PFSK-1 (cell line): ENCODE data around the gene IFNA13.

Source experiments
- FOXP2 ChIP-seq: optimal IDR thresholded peaks from 2 replicates; pipeline ENCODE3; 2011; ENCODE audit warnings: borderline replicate concordance, control low read depth, inconsistent platforms; ENCODE audit not compliant: insufficient read depth; ENCODE audit errors: extremely low read length, extremely low read depth
- POLR2AphosphoS5 ChIP-seq: IDR thresholded peaks from 2 replicates; pipeline ENCODE4 v1.6.1; 2012; ENCODE audit warnings: low read depth, mild to moderate bottlenecking, control low read depth, low read length, moderate library complexity
- SIN3A ChIP-seq: IDR thresholded peaks from 2 replicates; pipeline ENCODE4 v1.6.1; 2012; ENCODE audit warnings: mild to moderate bottlenecking, low read length, moderate library complexity, borderline replicate concordance; ENCODE audit not compliant: insufficient read depth
- TAF1 ChIP-seq: IDR thresholded peaks from 2 replicates; pipeline ENCODE4 v1.6.1; 2012; ENCODE audit warnings: low read length, control low read depth, borderline replicate concordance; ENCODE audit not compliant: insufficient read depth
- TF ChIP-seq, protein P1 (sequence below), 2 experiments: IDR thresholded peaks; 2 replicates each; pipeline versions ENCODE4 v1.6.1 to v1.8.0; 2011 to 2012; ENCODE audit warnings: low read depth in 2 of 2, low read length in 2 of 2, control low read depth in 1 of 2, inconsistent platforms in 1 of 2, mild to moderate bottlenecking in 1 of 2, moderate library complexity in 1 of 2; ENCODE audit not compliant: insufficient read depth in 1 of 2

Gene IFNA13

DNA sequence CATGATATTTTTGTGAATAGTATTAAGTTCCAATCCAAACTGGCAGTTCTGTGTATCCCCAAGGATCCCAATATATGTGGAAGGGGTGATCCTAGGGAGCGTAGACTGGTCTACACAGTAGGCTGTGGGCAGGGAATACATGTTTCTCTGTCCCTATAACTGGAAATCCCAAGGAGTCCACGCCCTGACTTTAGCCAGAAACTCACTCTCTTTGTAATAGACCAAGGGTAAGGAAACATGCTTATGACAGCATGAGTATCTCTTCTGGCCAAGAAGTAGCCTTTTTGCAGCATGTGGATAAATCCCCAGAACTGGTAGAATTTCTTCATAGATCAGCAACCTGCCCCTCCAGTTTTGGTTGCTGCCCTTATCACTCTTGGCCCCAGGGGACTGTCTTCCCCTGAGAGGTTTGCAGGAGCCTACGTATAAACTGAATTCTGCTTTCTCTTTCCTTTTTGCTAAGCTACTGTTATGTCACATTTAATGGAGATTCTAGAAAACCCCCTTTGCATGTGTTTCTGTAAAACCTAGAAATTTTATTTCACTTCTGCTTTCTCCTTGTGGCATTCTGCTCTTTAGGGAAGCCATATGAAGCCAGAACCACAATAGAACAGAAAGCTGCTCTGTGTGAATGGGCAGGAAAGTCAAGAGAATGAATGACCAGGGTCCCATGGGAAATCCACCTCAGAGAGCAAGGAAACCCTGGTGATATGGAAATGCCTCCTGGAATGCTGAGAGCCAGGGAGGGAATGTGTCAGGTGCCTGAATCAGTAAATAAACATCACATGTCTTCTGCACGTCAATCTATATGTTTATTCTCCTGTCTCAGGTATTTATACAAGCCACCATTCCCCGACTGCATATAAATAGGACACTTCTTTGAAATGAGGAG is 13.8 kb upstream of the IFNA13 start:
- TF ChIP-seq TAF1 (no peak), FOXP2 (no peak), POLR2AphosphoS5 (no peak), SIN3A (no peak)
- TF ChIP-seq, protein P1, sequence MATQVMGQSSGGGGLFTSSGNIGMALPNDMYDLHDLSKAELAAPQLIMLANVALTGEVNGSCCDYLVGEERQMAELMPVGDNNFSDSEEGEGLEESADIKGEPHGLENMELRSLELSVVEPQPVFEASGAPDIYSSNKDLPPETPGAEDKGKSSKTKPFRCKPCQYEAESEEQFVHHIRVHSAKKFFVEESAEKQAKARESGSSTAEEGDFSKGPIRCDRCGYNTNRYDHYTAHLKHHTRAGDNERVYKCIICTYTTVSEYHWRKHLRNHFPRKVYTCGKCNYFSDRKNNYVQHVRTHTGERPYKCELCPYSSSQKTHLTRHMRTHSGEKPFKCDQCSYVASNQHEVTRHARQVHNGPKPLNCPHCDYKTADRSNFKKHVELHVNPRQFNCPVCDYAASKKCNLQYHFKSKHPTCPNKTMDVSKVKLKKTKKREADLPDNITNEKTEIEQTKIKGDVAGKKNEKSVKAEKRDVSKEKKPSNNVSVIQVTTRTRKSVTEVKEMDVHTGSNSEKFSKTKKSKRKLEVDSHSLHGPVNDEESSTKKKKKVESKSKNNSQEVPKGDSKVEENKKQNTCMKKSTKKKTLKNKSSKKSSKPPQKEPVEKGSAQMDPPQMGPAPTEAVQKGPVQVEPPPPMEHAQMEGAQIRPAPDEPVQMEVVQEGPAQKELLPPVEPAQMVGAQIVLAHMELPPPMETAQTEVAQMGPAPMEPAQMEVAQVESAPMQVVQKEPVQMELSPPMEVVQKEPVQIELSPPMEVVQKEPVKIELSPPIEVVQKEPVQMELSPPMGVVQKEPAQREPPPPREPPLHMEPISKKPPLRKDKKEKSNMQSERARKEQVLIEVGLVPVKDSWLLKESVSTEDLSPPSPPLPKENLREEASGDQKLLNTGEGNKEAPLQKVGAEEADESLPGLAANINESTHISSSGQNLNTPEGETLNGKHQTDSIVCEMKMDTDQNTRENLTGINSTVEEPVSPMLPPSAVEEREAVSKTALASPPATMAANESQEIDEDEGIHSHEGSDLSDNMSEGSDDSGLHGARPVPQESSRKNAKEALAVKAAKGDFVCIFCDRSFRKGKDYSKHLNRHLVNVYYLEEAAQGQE (IDR thresholded peaks at IDR 0.05; ENCODE audit: insufficient read depth in 1 of 2, low read depth in 2 of 2, low read length in 2 of 2) = no peak

DNA sequence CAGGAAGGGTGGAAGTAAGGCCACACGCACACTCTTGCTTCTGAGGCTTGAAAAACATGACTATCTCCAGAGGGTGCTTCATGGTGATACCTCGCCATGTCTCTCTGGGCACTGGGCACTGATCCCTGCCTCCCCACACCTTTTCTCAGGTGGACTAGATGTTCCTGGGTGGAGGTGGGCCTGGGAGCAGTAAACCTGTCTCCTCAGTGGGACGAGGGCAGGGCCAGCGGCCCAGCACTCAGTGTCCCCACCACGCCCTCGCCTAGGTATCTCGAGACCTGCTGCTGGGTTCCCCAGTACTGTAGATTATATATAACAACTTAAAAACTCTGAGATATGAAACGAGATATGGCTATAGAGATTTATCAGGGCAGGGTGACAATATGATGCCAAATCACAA is 5.6 kb downstream of the IFNA13 start:
- TF ChIP-seq, protein P1 (IDR thresholded peaks at IDR 0.05; ENCODE audit: insufficient read depth in 1 of 2, low read depth in 2 of 2, low read length in 2 of 2) = no peak
- TF ChIP-seq FOXP2 = no peak
- no peak for TF ChIP-seq TAF1
- TF ChIP-seq SIN3A = no peak
- TF ChIP-seq POLR2AphosphoS5 = no peak

DNA sequence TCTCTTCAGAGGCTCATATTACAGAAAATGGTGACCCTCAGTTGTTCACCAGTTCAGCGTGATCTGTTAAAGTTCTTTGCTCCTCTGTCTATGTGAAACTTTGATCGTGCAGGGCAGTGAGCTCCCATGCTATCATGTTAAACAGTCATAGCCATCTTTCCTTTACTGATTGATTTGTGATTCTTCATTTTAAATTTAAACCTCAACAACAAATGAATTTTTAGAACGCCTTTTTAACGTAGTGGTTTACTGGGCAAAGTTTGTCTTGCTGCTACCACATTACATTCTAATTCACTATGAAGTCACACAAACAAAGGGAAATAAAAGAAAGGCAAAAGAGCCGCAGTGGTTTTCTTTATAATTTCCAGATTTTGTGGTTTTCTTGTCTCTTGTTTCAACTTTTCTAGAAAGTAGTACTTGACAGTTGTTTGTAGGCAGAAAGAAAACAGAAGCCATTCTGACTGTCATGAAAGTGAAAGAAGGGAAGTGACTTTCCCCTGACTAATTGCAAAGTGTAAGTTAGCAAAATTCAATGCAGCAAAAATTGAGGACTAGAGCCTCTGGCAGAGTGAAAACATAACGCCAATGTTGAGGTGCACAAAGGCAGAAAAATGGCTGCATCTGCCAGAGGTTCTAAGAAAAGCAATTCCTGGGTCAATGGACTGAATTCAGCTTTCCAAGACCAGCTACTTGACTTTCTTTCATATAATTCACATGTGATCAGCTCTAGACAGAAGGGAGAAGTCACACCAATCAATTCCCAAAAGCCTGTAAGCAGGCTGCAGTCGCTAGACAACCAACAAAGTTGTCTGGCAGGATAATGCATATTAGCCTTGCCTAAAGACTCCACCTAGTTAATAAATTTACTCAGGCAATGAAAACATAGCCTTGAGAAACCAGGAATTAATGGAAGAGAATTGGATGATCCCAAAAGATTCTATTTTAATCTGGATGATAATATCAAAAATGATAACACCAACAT is 10.1 kb downstream of the IFNA13 start:
- TF ChIP-seq SIN3A = no peak
- no peak for TF ChIP-seq FOXP2
- TF ChIP-seq POLR2AphosphoS5 = no peak
- TF ChIP-seq TAF1 = no peak
- TF ChIP-seq, protein P1 (IDR thresholded peaks at IDR 0.05; ENCODE audit: insufficient read depth in 1 of 2, low read depth in 2 of 2, low read length in 2 of 2) = no peak

DNA sequence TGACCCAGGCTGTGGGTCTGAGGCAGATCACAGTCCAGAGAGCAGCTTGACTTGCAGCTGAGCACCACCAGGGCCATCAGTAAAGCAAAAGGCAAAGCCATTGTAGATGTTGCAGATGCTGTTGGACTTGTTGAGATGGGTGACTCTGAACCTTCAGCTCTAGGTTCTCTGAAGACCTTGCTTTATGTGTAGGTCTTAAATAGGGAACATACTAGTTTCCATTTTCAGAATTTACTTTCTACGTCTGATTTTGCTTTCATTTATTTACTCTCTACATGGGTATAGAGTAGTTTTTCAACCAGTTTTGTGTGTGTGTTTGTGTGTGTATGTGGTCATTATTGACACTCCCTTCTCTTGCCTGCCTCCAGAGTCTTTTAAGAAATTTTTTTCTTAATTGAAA is 17.1 kb downstream of the IFNA13 start, which contains the start of gene IFNA6:
Gene IFNA6, minus strand, starts transcription at position 101 of the 400 bp plus-strand sequence. Its CDS starts 0 bp downstream, at position 101.
- TF ChIP-seq POLR2AphosphoS5 = no peak
- no peak for TF ChIP-seq SIN3A
- TF ChIP-seq FOXP2 = no peak

DNA sequence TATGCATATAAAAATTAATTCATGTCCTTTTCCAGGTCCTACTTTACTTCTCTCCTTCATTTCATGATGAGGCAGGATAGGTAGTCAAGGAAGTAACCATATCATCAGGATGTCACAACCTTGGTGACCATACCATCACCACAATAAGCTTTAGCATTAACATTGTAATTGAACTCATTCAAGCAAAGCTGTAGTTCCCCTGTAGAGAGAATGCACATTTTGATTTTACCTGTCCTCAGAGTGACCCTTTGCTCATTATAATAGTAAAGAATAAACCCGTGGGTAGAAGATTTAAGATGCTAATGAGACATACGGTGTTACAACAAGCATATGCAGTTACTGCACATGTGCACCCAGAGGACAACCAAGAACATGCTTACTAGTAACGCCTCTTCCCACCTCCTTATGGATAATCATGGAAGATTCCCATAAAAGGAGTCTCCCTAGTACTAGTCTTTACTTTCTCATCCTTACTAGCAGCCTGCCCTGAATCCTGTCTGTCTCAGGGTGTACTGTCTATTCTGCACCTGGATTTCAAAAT is 19.4 kb downstream of the IFNA13 start:
- no peak for TF ChIP-seq SIN3A
- TF ChIP-seq, protein P1 (IDR thresholded peaks at IDR 0.05; ENCODE audit: insufficient read depth in 1 of 2, low read depth in 2 of 2, low read length in 2 of 2) = no peak
- TF ChIP-seq FOXP2 = no peak
- TF ChIP-seq TAF1 = no peak
- no peak for TF ChIP-seq POLR2AphosphoS5
